ENCODE measurements around the gene NOX5.
A peak's percentile ranks its signal among the peaks of the same experiment; 100 is the strongest.

NOX5 gene

GRCh38 chr15:69085325-69086081 lies 71.0 kb downstream of the NOX5 start:
- DNase-seq = no peak

GRCh38 chr15:69086427-69087204 lies 72.1 kb downstream of the NOX5 start:
- no peak for DNase-seq

- no peak for DNase-seq
Measured at GRCh38 chr15:69087366-69087976, 73.0 kb downstream of the NOX5 start.

- DNase-seq = no peak
Measured at GRCh38 chr15:69088300-69088965, 73.9 kb downstream of the NOX5 start.

- DNase-seq = no peak
Measured at GRCh38 chr15:69089258-69089657, 74.8 kb downstream of the NOX5 start.

- no peak for DNase-seq
Measured at GRCh38 chr15:69090197-69090948, 75.9 kb downstream of the NOX5 start.

- DNase-seq = no peak
Measured at GRCh38 chr15:69091654-69092053, 77.2 kb downstream of the NOX5 start.

GRCh38 chr15:69092159-69092558 lies 77.7 kb downstream of the NOX5 start:
- DNase-seq = no peak

- no peak for DNase-seq
Measured at GRCh38 chr15:69093127-69093526, 78.6 kb downstream of the NOX5 start.

GRCh38 chr15:69093614-69094013 lies 79.1 kb downstream of the NOX5 start:
- DNase-seq = no peak

GRCh38 chr15:69094124-69094921 lies 79.8 kb downstream of the NOX5 start:
- DNase-seq = no peak

- no peak for DNase-seq
Measured at GRCh38 chr15:69095274-69095673, 80.8 kb downstream of the NOX5 start.

GRCh38 chr15:69096196-69096595 lies 81.7 kb downstream of the NOX5 start:
- DNase-seq = peak in 1 of 2 experiments; percentile 53

- no peak for DNase-seq
Measured at GRCh38 chr15:69096626-69097025, 82.1 kb downstream of the NOX5 start.

- no peak for DNase-seq
Measured at GRCh38 chr15:69098771-69099170, 84.3 kb downstream of the NOX5 start.

- no peak for DNase-seq
Measured at GRCh38 chr15:69099941-69100340, 85.4 kb downstream of the NOX5 start.

GRCh38 chr15:69100821-69101220 lies 86.3 kb downstream of the NOX5 start:
- DNase-seq = no peak

GRCh38 chr15:69104050-69104750 lies 89.7 kb downstream of the NOX5 start:
- DNase-seq = no peak

GRCh38 chr15:69105451-69105985 lies 91.0 kb downstream of the NOX5 start:
- no peak for DNase-seq

- no peak for DNase-seq
Measured at GRCh38 chr15:69107025-69107620, 92.6 kb downstream of the NOX5 start.
